Activated naive CD4-positive, alpha-beta T cell treated with anti-CD3 and anti-CD28 coated beads for 36 hours (primary cell): Measurements from ENCODE around the gene GRIN2A. TPM values are rescaled to one million over a fixed set of nuclear protein-coding genes. Genes with fewer than 3 reads are reported as not detected.
"Not testable (repeated sequence)": the region's sequence is repeated elsewhere in the genome, so short reads cannot be mapped to it uniquely, and the experiment has no call there.

Experiments
- CTCF ChIA-PET: fragments of 350-600 bp; sonication (Branson Sonifier 250); formaldehyde crosslinking; loops from one replicate; lab custom pipeline; 2021; ENCODE audit warnings: antibody characterized with exemption; lab: Charles Lee
- DNase-seq: peaks from one replicate; pipeline ENCODE4 v3.0.0-alpha.2; 2020
- H3K27ac Mint-ChIP-seq: one replicate; pipeline ENCODE4 v1.8.0; 2021; ENCODE audit warnings: mild to moderate bottlenecking, mixed read lengths
- H3K27me3 Mint-ChIP-seq: one replicate; pipeline ENCODE4 v1.8.0; 2021; ENCODE audit warnings: low read depth, mixed read lengths
- H3K36me3 Mint-ChIP-seq: one replicate; pipeline ENCODE4 v1.8.0; 2021; ENCODE audit warnings: low read depth, mixed read lengths
- H3K4me1 Mint-ChIP-seq: one replicate; pipeline ENCODE4 v1.8.0; 2021; ENCODE audit warnings: low read depth, mixed read lengths
- H3K4me3 Mint-ChIP-seq: one replicate; pipeline ENCODE4 v1.8.0; 2021; ENCODE audit warnings: mild to moderate bottlenecking, moderate library complexity, mixed read lengths
- H3K9me3 Mint-ChIP-seq: one replicate; pipeline ENCODE4 v1.8.0; 2021; ENCODE audit warnings: mixed read lengths
- intact Hi-C: fragments of 100-400 bp; cut with micrococcal nuclease; formaldehyde crosslinking; loops from one replicate; pipeline ENCODE4 v1.15.1; 2023
- total RNA-seq, 2 experiments: library from RNA; stranded (reverse); gene quantifications; one replicate each; pipeline ENCODE4 v1.2.3, GENCODE V29; 2021

GRIN2A gene
- total RNA-seq, 2 experiments from 2014 or later: not detected

GRCh38 chr16:9909072-9909825 is 273.0 kb downstream of the GRIN2A start:
- Mint-ChIP-seq H3K27ac (no peak overlapping the region), H3K27me3 (peaks cover 2% of the 10 kb centered on the region), H3K36me3 (no peaks in the 10 kb centered on the region), H3K4me3 (no peak overlapping the region), H3K4me1 (no peaks in the 10 kb centered on the region), H3K9me3 (peaks cover 4% of the 10 kb centered on the region)
- CTCF ChIA-PET: no interaction called here
- intact Hi-C loops: no loop called here
- no peak for DNase-seq

- H3K36me3 Mint-ChIP-seq: no peaks in the 10 kb centered on the region
- DNase-seq: no peak
- H3K4me1 Mint-ChIP-seq: no peaks in the 10 kb centered on the region
- H3K27me3 Mint-ChIP-seq: peaks cover 2% of the 10 kb centered on the region
- CTCF ChIA-PET: no interaction called here
- H3K9me3 Mint-ChIP-seq: peaks cover 4% of the 10 kb centered on the region
- no peak overlapping the region for H3K27ac Mint-ChIP-seq
- no peak overlapping the region for H3K4me3 Mint-ChIP-seq
- intact Hi-C loops: no loop called here
These were observed 273.6 kb downstream of the GRIN2A start for GRCh38 chr16:9908613-9909012.

- CTCF ChIA-PET: no interaction called here
- H3K4me3 Mint-ChIP-seq: no peak overlapping the region
- H3K4me1 Mint-ChIP-seq: no peaks in the 10 kb centered on the region
- no peak for DNase-seq
- no peaks in the 10 kb centered on the region for H3K36me3 Mint-ChIP-seq
- H3K27me3 Mint-ChIP-seq: peaks cover 7% of the 10 kb centered on the region
- no peak overlapping the region for H3K27ac Mint-ChIP-seq
- H3K9me3 Mint-ChIP-seq: peaks cover 4% of the 10 kb centered on the region
- intact Hi-C loops: no loop called here
These were observed 274.5 kb downstream of the GRIN2A start for GRCh38 chr16:9907752-9908151.

- H3K9me3 Mint-ChIP-seq: peaks cover 1% of the 10 kb centered on the region
- H3K4me1 Mint-ChIP-seq: no peaks in the 10 kb centered on the region
- no peak for DNase-seq
- H3K36me3 Mint-ChIP-seq: no peaks in the 10 kb centered on the region
- CTCF ChIA-PET: no interaction called here
- H3K4me3 Mint-ChIP-seq: no peak overlapping the region
- H3K27me3 Mint-ChIP-seq: peaks cover 7% of the 10 kb centered on the region
- intact Hi-C loops: no loop called here
- H3K27ac Mint-ChIP-seq: no peak overlapping the region
These were observed 276.0 kb downstream of the GRIN2A start for GRCh38 chr16:9906218-9906617.

- H3K4me1 Mint-ChIP-seq: no peaks in the 10 kb centered on the region
- H3K27me3 Mint-ChIP-seq: peaks cover 7% of the 10 kb centered on the region
- no peak for DNase-seq
- intact Hi-C loops: no loop called here
- H3K36me3 Mint-ChIP-seq: no peaks in the 10 kb centered on the region
- H3K4me3 Mint-ChIP-seq: no peak overlapping the region
- no peak overlapping the region for H3K27ac Mint-ChIP-seq
- no peaks in the 10 kb centered on the region for H3K9me3 Mint-ChIP-seq
- CTCF ChIA-PET: no interaction called here
These were observed 277.7 kb downstream of the GRIN2A start for GRCh38 chr16:9904526-9904925.

GRCh38 chr16:9900576-9900975 is 281.7 kb downstream of the GRIN2A start:
- intact Hi-C loops: no loop called here
- no peak for DNase-seq
- Mint-ChIP-seq H3K27ac (no peak overlapping the region), H3K27me3 (peaks cover 5% of the 10 kb centered on the region), H3K4me3 (no peak overlapping the region), H3K36me3 (no peaks in the 10 kb centered on the region), H3K9me3 (peaks cover 2% of the 10 kb centered on the region), H3K4me1 (no peaks in the 10 kb centered on the region)
- CTCF ChIA-PET: interaction anchor here (0.6 kb wide), 1 partner anchor 1011 kb away, joined by 3 read pairs; no protein-coding TSS in a partner anchor

GRCh38 chr16:9898555-9898954 is 283.7 kb downstream of the GRIN2A start:
- Mint-ChIP-seq H3K27me3 (peaks cover 5% of the 10 kb centered on the region), H3K4me3 (no peak overlapping the region), H3K9me3 (peaks cover 2% of the 10 kb centered on the region), H3K4me1 (no peaks in the 10 kb centered on the region), H3K36me3 (no peaks in the 10 kb centered on the region), H3K27ac (no peak overlapping the region)
- intact Hi-C loops: no loop called here
- no peak for DNase-seq
- CTCF ChIA-PET: no interaction called here

GRCh38 chr16:9898124-9898523 is 284.1 kb downstream of the GRIN2A start:
- Mint-ChIP-seq H3K9me3 (peaks cover 2% of the 10 kb centered on the region), H3K27me3 (peaks cover under 1% of the 10 kb centered on the region), H3K4me1 (no peaks in the 10 kb centered on the region), H3K36me3 (no peaks in the 10 kb centered on the region), H3K27ac (no peak overlapping the region), H3K4me3 (no peak overlapping the region)
- CTCF ChIA-PET: no interaction called here
- DNase-seq: no peak
- intact Hi-C loops: no loop called here

- DNase-seq: no peak
- intact Hi-C loops: no loop called here
- Mint-ChIP-seq H3K36me3 (no peaks in the 10 kb centered on the region), H3K4me3 (no peak overlapping the region), H3K4me1 (no peaks in the 10 kb centered on the region), H3K9me3 (peaks cover 9% of the 10 kb centered on the region), H3K27me3 (no peaks in the 10 kb centered on the region), H3K27ac (no peak overlapping the region)
- CTCF ChIA-PET: no interaction called here
These were observed 286.4 kb downstream of the GRIN2A start for GRCh38 chr16:9895817-9896216.

- intact Hi-C loops: no loop called here
These were observed 296.4 kb downstream of the GRIN2A start for GRCh38 chr16:9885876-9886275.

GRCh38 chr16:9885467-9885866 is 296.8 kb downstream of the GRIN2A start:
- Mint-ChIP-seq H3K27me3 (peaks cover 2% of the 10 kb centered on the region), H3K9me3 (no peaks in the 10 kb centered on the region), H3K4me1 (no peaks in the 10 kb centered on the region), H3K27ac (no peak overlapping the region), H3K4me3 (no peak overlapping the region), H3K36me3 (no peaks in the 10 kb centered on the region)
- intact Hi-C loops: no loop called here
- CTCF ChIA-PET: no interaction called here
- DNase-seq: no peak

More at GRCh38 chr16:9885876-9886275, 296.4 kb downstream of the GRIN2A start:
- Mint-ChIP-seq H3K27ac (no peak overlapping the region), H3K9me3 (no peaks in the 10 kb centered on the region), H3K4me3 (no peak overlapping the region), H3K4me1 (no peaks in the 10 kb centered on the region), H3K36me3 (no peaks in the 10 kb centered on the region), H3K27me3 (peaks cover 2% of the 10 kb centered on the region)
- CTCF ChIA-PET: no interaction called here
- no peak for DNase-seq

GRCh38 chr16:9875981-9876380 is 306.2 kb downstream of the GRIN2A start:
- H3K4me1 Mint-ChIP-seq, H3K27me3 Mint-ChIP-seq, H3K9me3 Mint-ChIP-seq, H3K4me3 Mint-ChIP-seq, CTCF ChIA-PET, H3K27ac Mint-ChIP-seq, intact Hi-C loops, H3K36me3 Mint-ChIP-seq, DNase-seq: not testable (repeated sequence)

GRCh38 chr16:9874219-9874618 is 308.0 kb downstream of the GRIN2A start:
- CTCF ChIA-PET: no interaction called here

More at GRCh38 chr16:9874219-9874618, 308.0 kb downstream of the GRIN2A start:
- H3K36me3 Mint-ChIP-seq: no peaks in the 10 kb centered on the region
- intact Hi-C loops: no loop called here
- no peaks in the 10 kb centered on the region for H3K9me3 Mint-ChIP-seq
- H3K4me1 Mint-ChIP-seq: no peaks in the 10 kb centered on the region
- DNase-seq: no peak
- H3K27ac Mint-ChIP-seq: no peak overlapping the region
- H3K4me3 Mint-ChIP-seq: no peak overlapping the region
- peaks cover 2% of the 10 kb centered on the region for H3K27me3 Mint-ChIP-seq
